HL-60/S4 treated with phorbol 12-myristate 13-acetate at 8.2 ng/mL for 4 days and 3 days (cell line): ENCODE results near the gene AP1G1.

ENCODE experiments used
- in situ Hi-C: fragments of 300-500 bp; cut with MboI; formaldehyde crosslinking; loops from 2 replicates; pipeline ENCODE4 v1.15.0; 2022; ENCODE audit warnings: low sequenced_read_pairs

AP1G1 gene

DNA sequence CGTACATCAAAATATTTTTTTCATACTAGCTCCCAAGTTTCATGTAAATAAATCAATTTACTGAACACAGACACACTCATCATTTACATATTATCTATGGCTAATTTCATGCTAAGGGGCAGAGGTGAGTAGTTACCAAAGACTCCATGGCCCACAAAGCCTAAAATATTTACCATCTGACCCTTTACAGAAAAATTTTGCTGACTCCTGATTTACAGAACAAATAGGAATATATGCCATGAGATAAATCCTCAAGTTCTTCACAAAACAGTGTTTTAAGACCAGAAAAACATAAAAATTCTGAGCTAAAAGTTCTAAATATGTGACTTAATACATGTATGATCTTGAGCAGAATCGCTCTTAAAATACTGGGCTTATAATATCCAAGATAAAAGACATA lies 47.5 kb downstream of the AP1G1 start:
- in situ Hi-C loops, result loop anchor here (25.0 kb wide), 1 partner anchor 1624 kb away; no protein-coding TSS in a partner anchor

DNA sequence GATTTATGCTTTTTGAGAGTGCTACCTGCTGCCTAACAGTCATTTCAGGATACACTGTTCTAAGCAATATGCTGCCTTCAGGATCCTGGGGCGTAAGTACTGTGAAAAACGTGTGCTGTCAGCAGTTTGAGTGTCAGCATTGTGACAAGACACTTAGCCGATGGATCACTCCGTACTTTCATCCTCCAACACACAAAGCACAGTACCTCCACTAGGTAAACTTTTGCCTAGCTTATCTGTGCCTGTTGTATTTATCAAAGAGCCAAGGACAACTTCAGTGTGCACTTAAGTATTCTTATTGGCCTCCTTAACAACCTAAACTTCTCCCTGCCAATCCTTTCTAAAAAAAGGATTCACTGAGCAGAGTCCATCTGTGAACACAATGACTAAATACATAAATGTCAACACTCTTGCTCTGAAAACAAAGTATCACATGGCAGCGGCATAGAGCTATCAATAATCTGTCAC lies 50.3 kb downstream of the AP1G1 start:
- in situ Hi-C loops, result loop anchor here (25.0 kb wide), 1 partner anchor 1621 kb away; no protein-coding TSS in a partner anchor

DNA sequence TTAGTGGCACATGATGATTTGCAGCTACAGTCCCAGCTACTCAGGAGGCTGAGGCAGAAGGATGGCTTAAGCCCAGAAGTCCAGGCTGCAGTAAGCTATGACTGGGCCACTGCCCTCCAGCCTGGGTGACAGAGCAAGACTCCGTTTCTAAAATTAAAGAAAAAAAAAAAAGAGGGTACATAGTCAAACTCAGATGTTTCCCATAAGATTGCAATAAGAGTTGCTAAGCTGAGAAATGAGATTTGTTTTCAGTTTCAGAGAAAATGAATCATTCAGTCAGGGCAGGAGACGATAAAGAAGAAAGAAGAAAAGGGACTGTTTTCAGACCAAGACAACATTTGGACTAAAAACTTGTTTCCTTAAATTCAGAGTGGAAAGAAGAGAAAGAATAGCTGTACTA lies 54.0 kb downstream of the AP1G1 start:
- in situ Hi-C loops, result loop anchor here (25.0 kb wide), 1 partner anchor 1617 kb away; no protein-coding TSS in a partner anchor

DNA sequence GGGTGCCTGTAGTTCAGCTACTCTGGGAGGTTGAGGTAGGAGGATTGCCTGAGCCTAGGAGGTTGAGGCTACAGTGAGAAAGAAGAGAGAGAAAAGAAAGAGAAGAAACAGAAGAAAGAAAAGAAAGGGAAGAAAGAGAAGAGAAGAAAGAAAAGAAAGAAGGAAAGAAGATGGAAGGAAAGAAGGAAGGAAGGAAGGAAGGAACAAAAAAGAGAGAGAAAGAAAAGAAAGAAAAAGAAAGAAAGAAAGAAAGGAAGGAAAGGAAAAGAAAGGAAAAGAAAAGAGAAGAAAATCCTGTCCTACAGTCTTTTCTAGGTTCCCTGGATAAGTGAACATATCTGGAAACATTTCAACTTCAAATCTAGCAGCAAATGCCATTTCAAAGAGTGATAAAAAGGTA lies 54.5 kb downstream of the AP1G1 start:
- in situ Hi-C loops, result loop anchor here (25.0 kb wide), 1 partner anchor 1617 kb away; no protein-coding TSS in a partner anchor

DNA sequence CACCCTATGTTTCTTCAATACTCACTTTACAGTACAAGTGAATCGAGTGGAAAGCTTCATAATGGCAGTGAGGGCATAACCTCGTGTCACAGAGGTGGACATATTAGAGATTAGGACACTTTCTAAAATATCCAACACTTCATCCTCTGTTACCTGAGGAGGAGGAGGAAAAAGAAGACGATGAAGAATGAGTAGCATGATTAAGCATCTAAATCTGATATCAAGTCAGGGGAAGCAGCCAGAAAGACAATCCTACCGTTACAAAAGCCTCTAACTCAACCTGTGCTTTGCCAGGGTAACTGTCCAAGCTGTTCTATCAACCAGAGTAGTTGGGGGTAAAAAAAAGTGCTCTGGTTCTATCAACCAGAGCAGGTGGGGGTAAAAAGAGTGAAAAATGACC lies 60.4 kb downstream of the AP1G1 start:
- in situ Hi-C loops, result no loop called here

DNA sequence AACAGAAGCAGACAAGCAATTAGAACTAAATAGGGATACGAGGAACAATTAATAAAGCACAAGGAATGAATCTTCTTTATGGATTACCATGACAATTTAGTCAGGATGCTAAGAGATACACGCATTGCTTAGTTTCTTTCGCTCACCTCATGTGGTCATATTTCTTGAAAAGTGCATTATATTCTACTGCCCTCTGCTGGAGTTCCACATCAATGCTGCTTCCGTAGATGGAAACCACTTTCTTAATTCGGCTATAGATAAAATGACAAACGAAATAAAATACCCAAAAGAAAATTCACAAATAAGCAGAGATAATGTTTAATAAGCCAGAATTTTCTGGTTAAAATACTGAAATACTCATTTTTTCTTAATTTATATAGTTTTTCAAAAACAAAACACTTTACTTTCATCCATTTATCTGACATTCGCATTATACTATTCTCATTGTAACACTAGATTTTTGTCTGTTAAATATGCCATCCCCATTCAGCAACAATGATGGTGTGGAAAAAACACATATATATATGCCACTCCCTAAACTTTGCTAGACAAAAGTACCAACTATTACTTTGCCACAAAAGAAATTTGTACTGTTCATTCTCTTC lies 62.1 kb downstream of the AP1G1 start:
- in situ Hi-C loops, result no loop called here

DNA sequence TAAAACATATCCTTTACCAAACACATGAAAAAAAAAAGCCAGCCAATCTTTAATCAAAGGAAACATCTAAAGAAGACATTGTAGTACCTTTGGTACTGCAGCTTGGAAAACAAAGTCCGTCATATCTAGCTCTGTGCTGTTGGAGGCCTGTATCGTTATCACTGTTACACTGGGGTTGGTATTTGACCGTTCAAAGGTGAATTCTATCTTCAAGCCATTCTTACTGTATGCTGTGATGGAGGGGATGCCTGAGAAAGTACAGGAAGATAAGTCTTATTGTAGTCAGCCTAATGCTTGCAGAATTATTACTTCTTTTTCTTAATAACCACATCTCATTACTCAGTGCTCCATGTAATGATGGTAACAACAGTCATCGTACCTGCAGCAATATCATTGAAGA lies 69.8 kb downstream of the AP1G1 start:
- in situ Hi-C loops, result no loop called here

DNA sequence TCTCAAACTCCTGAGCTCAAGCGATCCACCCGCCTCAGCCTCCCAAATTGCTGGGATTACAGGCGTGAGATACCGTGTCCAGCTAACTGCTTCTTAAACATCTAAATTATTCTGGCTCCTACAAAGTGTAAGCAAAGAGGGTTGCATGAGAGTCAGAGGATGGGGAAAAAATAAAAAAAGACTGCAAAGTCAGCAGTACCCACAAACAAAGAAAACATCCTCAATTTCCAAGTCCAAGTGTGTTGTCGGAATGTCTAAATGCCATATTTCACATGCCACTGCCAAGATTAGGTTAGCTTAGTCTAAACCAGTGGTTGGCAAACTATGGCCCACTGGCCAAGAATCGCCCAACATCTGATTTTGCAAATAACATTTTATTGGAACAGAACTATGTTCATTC lies 71.1 kb downstream of the AP1G1 start:
- in situ Hi-C loops, result no loop called here

DNA sequence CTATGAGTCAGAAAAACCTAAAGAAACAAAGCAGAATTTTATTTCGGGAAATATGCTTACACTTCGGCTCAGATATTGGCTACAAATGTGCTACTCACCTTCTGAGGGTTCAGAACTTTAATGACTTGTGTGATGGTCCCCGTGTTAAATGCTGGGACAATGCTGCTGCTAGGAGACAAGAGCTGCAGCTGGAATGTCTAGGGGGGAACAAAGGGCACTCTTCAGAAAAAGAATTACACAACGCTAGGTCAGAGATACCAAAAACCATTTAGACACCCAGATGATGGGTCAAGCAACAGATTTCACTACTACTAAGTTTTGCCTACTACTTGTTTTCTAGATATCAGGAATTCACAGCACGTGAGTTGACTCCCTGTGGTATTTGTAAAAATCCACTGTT lies 74.1 kb downstream of the AP1G1 start:
- in situ Hi-C loops, result no loop called here

DNA sequence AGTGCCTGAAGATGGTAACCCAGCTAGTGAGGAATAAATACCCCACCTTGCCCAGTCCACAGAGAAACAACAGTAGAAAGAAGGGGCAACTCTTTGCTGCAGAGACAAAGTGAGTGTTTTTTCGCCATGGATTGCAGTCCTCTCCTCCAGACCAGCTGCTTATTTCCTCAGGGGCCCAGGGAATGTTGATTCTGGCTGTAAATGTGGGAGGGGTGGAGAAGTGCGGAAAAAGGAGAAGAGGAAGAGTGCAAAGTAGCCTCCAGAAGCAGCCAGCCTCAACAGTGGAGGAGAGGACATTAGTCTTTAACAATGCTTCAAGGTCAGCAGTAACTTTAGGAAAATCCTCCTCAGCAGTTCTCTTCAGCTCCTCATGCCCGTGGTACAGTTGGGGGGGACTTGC lies 76.0 kb downstream of the AP1G1 start:
- in situ Hi-C loops, result no loop called here

DNA sequence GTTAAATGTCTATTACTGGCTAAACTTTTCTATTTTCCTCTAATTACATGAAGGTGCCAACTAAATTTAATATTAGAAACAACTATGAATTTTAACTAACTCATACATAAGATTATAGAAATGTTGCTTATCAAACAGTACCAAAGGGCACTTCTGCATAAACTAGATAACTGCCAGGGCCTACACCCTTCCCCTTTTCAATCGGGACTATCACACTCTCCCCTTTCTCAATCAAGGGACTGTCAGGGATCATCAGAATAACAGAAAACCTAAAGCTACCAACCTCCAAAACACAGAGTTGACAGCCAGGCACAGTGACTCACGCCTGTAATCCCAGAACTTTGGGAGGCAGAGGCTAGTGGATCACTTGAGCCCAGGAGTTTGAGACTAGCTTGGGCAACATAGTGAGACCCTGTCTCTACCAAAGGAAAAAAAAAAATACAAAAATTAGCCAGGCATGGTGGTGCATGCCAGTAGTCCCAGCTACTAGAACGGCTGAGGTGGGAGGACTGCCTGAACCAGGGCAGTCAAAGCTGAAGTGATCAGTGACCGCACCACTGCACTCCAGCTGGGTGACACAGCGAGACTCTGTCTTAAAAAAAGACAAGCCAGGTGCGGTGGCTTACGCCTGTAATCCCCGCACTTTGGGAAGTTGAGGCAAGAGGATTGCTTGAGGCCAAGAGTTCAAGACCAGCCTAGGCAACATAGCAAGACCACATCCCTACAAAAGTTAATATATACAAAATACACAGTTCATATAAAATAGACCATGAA lies 80.9 kb downstream of the AP1G1 start:
- in situ Hi-C loops, result no loop called here

DNA sequence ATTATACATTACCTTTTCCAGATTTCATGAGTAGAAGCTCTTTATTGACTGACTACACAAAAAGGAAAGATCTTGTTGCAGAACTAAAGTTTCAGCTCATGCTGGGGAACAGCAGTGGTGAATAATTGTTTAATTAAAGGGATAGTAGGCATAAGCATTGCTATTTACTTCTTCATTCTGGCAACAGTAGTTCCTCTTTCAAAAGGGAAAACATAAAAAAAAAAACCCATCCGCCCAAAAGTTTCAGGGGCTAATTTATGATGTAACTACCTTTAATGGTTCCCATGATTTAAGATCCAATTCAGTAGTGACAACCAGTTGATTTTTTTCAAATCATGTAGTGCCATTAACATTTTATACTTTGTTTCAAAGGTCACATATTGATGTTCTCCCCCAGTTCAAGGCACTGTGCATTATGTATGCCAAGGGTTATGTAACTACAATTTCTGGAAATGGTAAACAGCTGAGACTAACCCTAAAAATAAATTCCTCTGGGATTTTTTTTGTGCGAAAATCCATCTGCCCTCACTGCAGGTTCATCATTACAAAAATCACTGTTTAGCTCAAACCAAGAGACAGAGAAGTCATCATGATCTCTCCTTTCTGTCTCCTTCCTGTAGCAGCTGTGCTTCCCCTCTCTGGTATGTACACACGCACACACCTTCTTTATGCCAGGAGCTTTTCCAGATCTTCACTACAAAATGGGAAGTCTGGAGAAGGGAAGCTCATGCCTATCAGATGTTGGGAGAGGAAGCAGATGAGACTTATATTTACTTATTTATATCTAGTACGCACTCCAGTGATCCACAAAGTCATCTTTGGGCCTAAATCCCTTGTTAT lies 81.9 kb downstream of the AP1G1 start:
- in situ Hi-C loops, result no loop called here

DNA sequence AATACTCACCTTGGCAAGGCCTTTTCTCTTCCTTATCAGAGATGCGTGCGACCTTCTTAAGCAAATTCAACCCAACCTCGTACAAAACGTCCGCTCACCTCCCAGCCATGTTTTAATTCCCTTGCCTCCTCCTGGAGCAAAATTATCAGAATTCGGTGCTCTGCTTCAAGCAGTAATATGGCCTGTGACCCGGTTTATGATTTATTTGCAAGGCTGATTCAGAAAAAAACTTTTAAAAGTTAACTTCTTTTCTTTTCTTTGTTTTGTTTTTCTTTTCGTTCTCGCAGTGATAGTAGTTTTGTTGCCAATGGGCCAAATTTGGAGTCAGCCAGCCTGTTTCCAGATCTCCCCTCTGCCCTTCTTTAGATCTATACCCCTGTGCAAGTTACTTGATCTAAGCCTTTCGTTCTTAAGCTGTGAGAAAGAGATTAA lies 84.3 kb downstream of the AP1G1 start, which contains the start of gene PHLPP2:
Gene PHLPP2, minus strand, starts transcription at position 382 of the 432 bp plus-strand sequence. CDS start 9,906 bp downstream, outside the sequence.
- in situ Hi-C loops, result no loop called here

DNA sequence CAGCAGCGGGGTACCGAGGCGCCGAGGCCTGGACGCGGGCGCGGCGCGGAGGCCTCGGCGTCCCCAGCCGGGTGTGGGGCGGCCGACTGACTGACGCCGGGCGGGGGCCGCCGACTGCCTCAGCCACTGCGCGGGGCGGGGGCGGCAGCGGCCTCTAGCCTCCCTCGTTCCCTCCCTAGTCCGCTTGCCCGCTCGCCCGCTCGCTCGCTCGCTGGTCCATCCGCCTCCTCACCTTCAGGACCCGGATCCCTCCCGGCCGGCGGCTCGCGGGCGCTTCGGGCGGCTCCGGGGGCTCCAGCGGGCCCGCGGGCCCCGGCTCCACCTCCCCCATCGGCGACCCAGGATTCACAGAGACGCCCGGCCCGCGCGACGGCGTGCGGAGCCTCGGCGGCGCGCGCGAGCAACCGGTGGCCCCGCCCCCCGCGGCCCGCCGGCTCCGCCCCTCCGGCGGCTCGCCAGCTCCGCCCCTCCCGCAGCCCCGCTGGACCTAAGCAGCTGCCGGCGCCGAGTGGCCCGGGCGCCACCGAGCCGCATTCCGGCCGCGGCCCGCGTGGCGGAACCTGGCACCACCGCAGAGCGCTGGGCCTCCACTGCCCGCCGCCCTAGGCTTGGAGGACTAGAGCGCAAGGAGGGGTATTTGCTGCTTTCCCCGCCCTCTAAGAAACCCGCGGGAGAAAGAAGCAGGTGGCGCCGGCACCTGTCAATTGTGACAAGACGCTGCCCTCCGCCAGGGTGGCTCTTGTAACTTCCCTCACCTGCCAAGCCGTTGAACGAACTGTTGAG lies 84.9 kb downstream of the AP1G1 start:
- in situ Hi-C loops, result no loop called here

DNA sequence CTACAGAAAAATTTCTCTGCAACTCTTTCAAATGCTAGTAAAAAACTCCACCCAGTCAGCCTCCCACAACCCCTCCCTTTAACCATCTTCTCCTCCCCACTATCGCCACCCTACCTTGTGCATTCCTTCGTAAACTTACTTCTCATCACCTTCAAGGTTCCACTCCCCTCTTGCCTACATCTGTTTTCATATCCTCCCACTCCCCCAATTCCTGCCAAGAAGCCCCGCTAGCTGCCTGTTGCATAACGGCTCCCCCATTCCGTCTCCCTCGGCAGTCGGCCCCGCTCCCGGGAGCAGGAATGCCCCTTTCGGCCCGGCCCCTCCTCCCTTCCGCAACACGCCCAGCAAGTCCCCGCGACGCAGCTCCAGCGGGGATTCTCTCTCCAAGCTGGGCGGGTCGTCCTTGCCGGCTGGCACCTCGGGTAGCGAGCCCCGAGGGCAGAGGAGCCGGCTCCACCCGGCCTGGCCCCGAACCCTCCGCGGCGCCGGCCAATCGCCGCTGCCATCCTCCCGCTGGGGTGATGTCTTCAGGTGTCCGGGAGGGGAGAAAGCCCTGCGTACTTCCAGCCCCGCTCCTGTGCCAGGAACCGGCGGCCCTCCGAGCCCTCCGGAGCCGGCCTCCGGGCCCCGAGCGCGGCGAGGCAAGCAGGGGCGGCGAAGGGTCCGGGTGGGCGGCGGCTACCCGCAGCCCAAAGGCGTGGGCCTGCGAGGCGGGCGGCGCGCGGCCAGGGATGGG lies 85.7 kb downstream of the AP1G1 start:
- in situ Hi-C loops, result no loop called here

DNA sequence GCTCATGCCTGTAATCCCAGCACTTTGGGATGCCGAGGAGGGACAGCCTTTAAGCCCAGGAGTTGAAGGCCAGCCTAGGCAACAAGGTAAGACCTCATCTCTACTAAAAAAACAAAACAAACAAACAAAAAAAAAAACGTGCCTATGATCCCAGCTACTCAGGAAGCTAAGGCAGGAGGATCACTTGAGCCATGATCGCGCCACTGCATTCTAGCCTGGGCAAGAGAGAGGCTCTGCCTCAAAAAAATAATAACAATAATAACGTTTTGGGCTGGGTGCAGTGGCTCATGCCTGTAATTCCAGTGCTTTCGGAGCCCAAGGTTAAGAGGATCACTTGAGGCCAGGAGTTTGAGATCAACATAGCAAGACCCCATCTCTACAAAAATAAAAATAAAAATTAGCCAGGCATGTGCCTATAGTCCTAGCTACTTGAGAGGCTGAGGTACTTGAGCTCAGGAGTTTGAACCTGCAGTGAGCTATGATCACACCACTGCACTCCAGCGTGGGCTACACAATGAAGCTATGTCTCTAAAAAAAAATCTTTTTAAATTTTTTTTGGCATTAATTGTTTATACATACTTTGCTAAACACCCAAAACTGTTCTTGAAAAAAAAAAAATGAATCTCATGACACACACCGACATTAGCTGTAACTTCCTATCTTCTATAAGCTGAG lies 87.4 kb downstream of the AP1G1 start:
- in situ Hi-C loops, result no loop called here

DNA sequence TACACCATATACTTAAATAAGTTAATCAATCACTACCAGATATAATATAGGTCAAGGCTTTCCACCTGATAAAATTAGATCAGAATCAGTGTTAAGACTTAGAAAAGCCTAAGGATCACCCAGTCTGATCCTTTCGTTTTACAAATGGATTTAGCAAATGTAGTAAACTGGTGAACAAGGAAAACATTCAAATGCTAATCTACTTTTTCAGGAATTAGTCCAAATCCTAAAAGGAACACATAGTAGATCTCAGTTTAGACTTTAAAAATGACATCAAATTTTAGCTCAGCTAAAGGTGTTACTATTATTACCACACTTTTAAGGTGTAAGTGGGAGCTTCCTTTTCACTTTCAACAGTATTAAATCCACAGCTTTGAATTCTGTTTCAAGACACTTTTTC lies 96.1 kb downstream of the AP1G1 start:
- in situ Hi-C loops, result no loop called here

DNA sequence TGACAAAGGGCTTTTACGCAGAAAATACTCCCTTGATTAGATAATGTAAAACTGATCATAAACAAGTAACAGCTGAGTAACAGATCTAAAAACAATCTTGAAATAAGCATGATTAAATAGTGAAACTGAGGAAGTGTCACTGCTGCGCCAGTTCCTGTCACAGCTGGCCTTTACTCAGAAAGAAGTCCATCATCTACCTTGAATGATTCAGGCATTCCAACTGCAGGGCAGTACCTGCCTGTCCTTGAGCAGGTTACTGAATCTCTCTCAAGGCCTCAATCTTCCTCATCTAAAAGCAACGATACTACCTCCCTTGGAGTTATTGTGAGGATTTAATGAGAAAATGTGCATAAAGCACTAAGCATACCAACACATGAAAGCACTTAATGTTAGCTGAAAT lies 96.8 kb downstream of the AP1G1 start:
- in situ Hi-C loops, result no loop called here

DNA sequence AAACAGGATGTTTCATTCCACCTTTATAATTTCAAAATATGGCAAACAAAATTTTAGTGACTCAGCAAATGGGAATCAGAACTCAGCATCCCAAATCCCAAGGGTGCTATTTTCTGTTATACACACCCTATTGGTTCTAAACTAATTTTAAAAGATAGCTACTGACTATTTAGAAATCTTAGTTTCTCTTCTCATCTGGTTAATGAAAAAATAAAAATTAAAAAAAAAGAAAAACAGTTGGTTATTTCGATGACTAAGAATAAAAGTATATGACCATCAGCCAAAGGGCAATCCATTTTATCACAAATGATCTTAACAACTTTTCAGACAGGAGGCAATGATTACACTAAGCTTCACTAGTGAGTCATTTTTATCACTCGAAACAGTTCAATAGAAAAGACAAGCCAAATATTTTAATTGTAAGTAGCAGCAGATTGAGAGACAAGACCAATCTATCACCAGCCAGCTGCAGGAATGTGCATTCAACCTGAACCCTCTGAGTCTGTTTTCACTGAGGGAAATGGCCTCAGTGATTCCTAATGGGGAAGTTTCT lies 99.3 kb downstream of the AP1G1 start:
- in situ Hi-C loops, result no loop called here
